MM.1S (cell line): ENCODE data around the gene TARS3.
"Not testable (repeated sequence)": the region's sequence is repeated elsewhere in the genome, so short reads cannot be mapped to it uniquely, and the experiment has no call there.

Experiments used
- DNase-seq: peaks from one replicate; pipeline ENCODE4 v3.0.0-alpha.2; 2015
- H2AFZ ChIP-seq: fragments of 300-600 bp; sonication (generic); 2 replicates; pipeline ENCODE4 v1.6.0; 2016; ENCODE audit warnings: antibody characterized with exemption, low read length
- H3F3A ChIP-seq: fragments of 300-600 bp; sonication (generic); 2 replicates; pipeline ENCODE4 v1.6.1; 2016; ENCODE audit warnings: mild to moderate bottlenecking, antibody characterized with exemption, low read length, moderate library complexity, mixed read lengths; ENCODE audit not compliant: insufficient read depth
- H3K27ac ChIP-seq: fragments of 300-600 bp; sonication (generic); 2 replicates; pipeline ENCODE4 v1.5.1; 2016; ENCODE audit warnings: mild to moderate bottlenecking, low read length
- H3K27me3 ChIP-seq: fragments of 300-600 bp; sonication (generic); replicated peaks from 2 replicates; pipeline ENCODE4 v1.6.0; 2016; ENCODE audit warnings: low read length; ENCODE audit not compliant: insufficient read depth
- H3K36me3 ChIP-seq: fragments of 300-600 bp; sonication (generic); replicated peaks from 2 replicates; pipeline ENCODE4 v1.6.1; 2016; ENCODE audit warnings: mild to moderate bottlenecking, low read length, mixed read lengths; ENCODE audit not compliant: insufficient read depth
- H3K4me1 ChIP-seq: fragments of 300-600 bp; sonication (generic); 2 replicates; pipeline ENCODE4 v1.6.1; 2016; ENCODE audit warnings: low read length, mixed read lengths
- H3K4me2 ChIP-seq: fragments of 300-600 bp; sonication (generic); 2 replicates; pipeline ENCODE4 v1.6.0; 2016; ENCODE audit warnings: low read depth, low read length
- H3K4me3 ChIP-seq: fragments of 300-600 bp; sonication (generic); 2 replicates; pipeline ENCODE4 v1.5.1; 2016; ENCODE audit warnings: low read length, mixed read lengths
- H3K79me2 ChIP-seq: fragments of 300-600 bp; sonication (generic); 2 replicates; pipeline ENCODE4 v1.6.1; 2016; ENCODE audit warnings: mixed run types, low read length, mixed read lengths
- H3K9ac ChIP-seq: fragments of 300-600 bp; sonication (generic); 2 replicates; pipeline ENCODE4 v1.6.1; 2016; ENCODE audit warnings: low read length, mixed read lengths
- H3K9me2 ChIP-seq: fragments of 300-600 bp; sonication (generic); replicated peaks from 2 replicates; pipeline ENCODE4 v1.6.1; 2016; ENCODE audit warnings: mild to moderate bottlenecking, low read length, mixed read lengths; ENCODE audit not compliant: insufficient read depth
- H3K9me3 ChIP-seq: fragments of 300-600 bp; sonication (generic); replicated peaks from 2 replicates; pipeline ENCODE4 v1.6.1; 2016; ENCODE audit warnings: mild to moderate bottlenecking, low read length, mixed read lengths; ENCODE audit not compliant: insufficient read depth
- H4K20me1 ChIP-seq: fragments of 300-600 bp; sonication (generic); 2 replicates; pipeline ENCODE4 v1.6.1; 2016; ENCODE audit warnings: mild to moderate bottlenecking, low read length, moderate library complexity, mixed read lengths; ENCODE audit not compliant: insufficient read depth
- EZH2 ChIP-seq: fragments of 300-600 bp; sonication (generic); optimal IDR thresholded peaks from 2 replicates; pipeline ENCODE3; 2017; ENCODE audit warnings: low read depth, mild to moderate bottlenecking, antibody characterized with exemption, low read length, mixed read lengths
- EZH2phosphoT487 ChIP-seq: fragments of 300-600 bp; sonication (generic); IDR thresholded peaks from 2 replicates; pipeline ENCODE4 v1.6.1; 2018; ENCODE audit warnings: antibody characterized with exemption, low read length
- TF ChIP-seq, protein P1 (sequence below): fragments of 300-600 bp; sonication (generic); IDR thresholded peaks from 2 replicates; pipeline ENCODE4 v1.5.1; 2016; ENCODE audit warnings: antibody characterized with exemption, low read length, mixed read lengths

The TARS3 gene

GRCh38 chr15:101657968-101658784, 66.1 kb downstream of the TARS3 start:
- no peaks in the 10 kb centered on the region for H4K20me1 ChIP-seq
- no peaks in the 10 kb centered on the region for H3K27me3 ChIP-seq
- no peak overlapping the region for H3K4me3 ChIP-seq
- no peak overlapping the region for H3K9ac ChIP-seq
- peaks cover 6% of the 10 kb centered on the region; the same call in 1 of the 2 replicates for H3F3A ChIP-seq
- no peaks in the 10 kb centered on the region for H3K9me3 ChIP-seq
- H3K36me3 ChIP-seq, result no peaks in the 10 kb centered on the region
- no peak overlapping the region for H3K4me2 ChIP-seq
- H3K27ac ChIP-seq, result no peak overlapping the region
- H3K4me1 ChIP-seq, result peaks cover 7% of the 10 kb centered on the region; the same call in 1 of the 2 replicates
- H3K9me2 ChIP-seq, result no peaks in the 10 kb centered on the region
- no peak for TF ChIP-seq EZH2phosphoT487
- TF ChIP-seq EZH2, result no peak
- TF ChIP-seq, protein P1, sequence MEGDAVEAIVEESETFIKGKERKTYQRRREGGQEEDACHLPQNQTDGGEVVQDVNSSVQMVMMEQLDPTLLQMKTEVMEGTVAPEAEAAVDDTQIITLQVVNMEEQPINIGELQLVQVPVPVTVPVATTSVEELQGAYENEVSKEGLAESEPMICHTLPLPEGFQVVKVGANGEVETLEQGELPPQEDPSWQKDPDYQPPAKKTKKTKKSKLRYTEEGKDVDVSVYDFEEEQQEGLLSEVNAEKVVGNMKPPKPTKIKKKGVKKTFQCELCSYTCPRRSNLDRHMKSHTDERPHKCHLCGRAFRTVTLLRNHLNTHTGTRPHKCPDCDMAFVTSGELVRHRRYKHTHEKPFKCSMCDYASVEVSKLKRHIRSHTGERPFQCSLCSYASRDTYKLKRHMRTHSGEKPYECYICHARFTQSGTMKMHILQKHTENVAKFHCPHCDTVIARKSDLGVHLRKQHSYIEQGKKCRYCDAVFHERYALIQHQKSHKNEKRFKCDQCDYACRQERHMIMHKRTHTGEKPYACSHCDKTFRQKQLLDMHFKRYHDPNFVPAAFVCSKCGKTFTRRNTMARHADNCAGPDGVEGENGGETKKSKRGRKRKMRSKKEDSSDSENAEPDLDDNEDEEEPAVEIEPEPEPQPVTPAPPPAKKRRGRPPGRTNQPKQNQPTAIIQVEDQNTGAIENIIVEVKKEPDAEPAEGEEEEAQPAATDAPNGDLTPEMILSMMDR, result no peak
- no peak for DNase-seq
- H3K79me2 ChIP-seq, result no peaks in the 10 kb centered on the region
- H2AFZ ChIP-seq, result no peak overlapping the region

DNA sequence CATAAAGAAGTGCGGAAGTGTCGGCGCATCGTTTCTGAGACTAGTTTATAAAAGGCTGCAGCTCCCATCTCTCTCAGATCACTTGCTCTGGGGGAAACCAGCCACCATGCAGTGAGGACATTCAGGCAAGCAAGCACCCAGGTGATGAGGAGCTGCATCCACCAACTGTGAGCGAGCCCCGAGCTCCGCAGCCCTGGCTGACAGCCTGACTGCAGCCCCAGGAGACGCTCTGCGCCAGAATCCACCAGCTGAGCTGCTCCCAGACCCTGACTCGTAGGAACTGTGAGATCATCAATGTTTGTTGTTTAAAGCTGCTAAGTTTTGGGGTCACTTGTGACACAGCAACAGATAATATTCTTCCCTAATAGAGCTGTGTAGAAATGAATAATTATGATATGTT, 67.1 kb downstream of the TARS3 start:
- no peaks in the 10 kb centered on the region for H3K9me2 ChIP-seq
- TF ChIP-seq, protein P1, result no peak
- TF ChIP-seq EZH2, result no peak
- TF ChIP-seq EZH2phosphoT487, result no peak
- no peaks in the 10 kb centered on the region for H3K36me3 ChIP-seq
- no peaks in the 10 kb centered on the region for H3K27me3 ChIP-seq
- H3K9ac ChIP-seq, result no peak overlapping the region
- peaks cover 6% of the 10 kb centered on the region; the same call in 1 of the 2 replicates for H3F3A ChIP-seq
- no peak for DNase-seq
- no peaks in the 10 kb centered on the region for H3K9me3 ChIP-seq
- H3K27ac ChIP-seq, result no peak overlapping the region
- no peak overlapping the region for H3K4me3 ChIP-seq
- H3K79me2 ChIP-seq, result peaks cover 8% of the 10 kb centered on the region
- H2AFZ ChIP-seq, result no peak overlapping the region
- H3K4me1 ChIP-seq, result peaks cover 11% of the 10 kb centered on the region; the same call in 1 of the 2 replicates
- H3K4me2 ChIP-seq, result no peak overlapping the region
- no peaks in the 10 kb centered on the region for H4K20me1 ChIP-seq

GRCh38 chr15:101654624-101655337, 69.5 kb downstream of the TARS3 start:
- H3K9ac ChIP-seq, H3K4me3 ChIP-seq, H3K9me2 ChIP-seq, H3K4me2 ChIP-seq, H4K20me1 ChIP-seq, H3K27me3 ChIP-seq, H3K27ac ChIP-seq, H3K9me3 ChIP-seq, H3K36me3 ChIP-seq, H2AFZ ChIP-seq: not testable (repeated sequence)
- Histone ChIP-seq H3K79me2 (peaks cover 30% of the 10 kb centered on the region), H3F3A (peaks cover 14% of the 10 kb centered on the region), H3K4me1 (peaks cover 20% of the 10 kb centered on the region; the same call in 1 of the 2 replicates)
- peak; percentile 75 for DNase-seq
- TF ChIP-seq, protein P1, result peak; percentile 62
